Skeletal muscle tissue (tissue), 5 donors: ENCODE data around the gene GPR142. TPM values are rescaled to one million over a fixed set of nuclear protein-coding genes. Genes with fewer than 3 reads are reported as not detected.

Experiments used
- H3K27ac ChIP-seq: one replicate; pipeline ENCODE4 v1.7.0; 2013; ENCODE audit warnings: mild to moderate bottlenecking, low read depth, low read length, inconsistent platforms
- H3K27me3 ChIP-seq, 3 donors: one replicate each; pipeline ENCODE4 v1.7.0; 2013; ENCODE audit warnings: low read length in 3 of 3; ENCODE audit not compliant: control insufficient read depth in 3 of 3, insufficient read depth in 3 of 3
- H3K36me3 ChIP-seq, 3 donors: one replicate each; pipeline ENCODE4 v1.7.0; 2013; ENCODE audit warnings: low read length in 3 of 3; ENCODE audit not compliant: control insufficient read depth in 3 of 3, insufficient read depth in 3 of 3
- H3K4me1 ChIP-seq, 3 donors: one replicate each; pipeline ENCODE4 v1.7.0; 2013; ENCODE audit warnings: low read length in 3 of 3, mild to moderate bottlenecking in 3 of 3; ENCODE audit not compliant: control insufficient read depth in 3 of 3, insufficient read depth in 3 of 3
- H3K4me3 ChIP-seq, 3 donors: one replicate each; pipeline ENCODE4 v1.7.0; 2013; ENCODE audit warnings: low read length in 3 of 3
- H3K9ac ChIP-seq, 3 donors: one replicate each; pipeline ENCODE4 v1.7.0; 2013; ENCODE audit warnings: low read length in 3 of 3, mild to moderate bottlenecking in 3 of 3, moderate library complexity in 2 of 3, low read depth in 1 of 3
- H3K9me3 ChIP-seq, 3 donors: one replicate each; pipeline ENCODE4 v1.7.0; 2013; ENCODE audit warnings: low read length in 3 of 3; ENCODE audit not compliant: control insufficient read depth in 3 of 3
- small RNA-seq: library from RNA; depleted of rRNA; stranded (forward); fragments of <200 nt; gene quantifications from one replicate; pipeline ENCODE3, GENCODE V24; 2014
- total RNA-seq: library from RNA; depleted of rRNA; stranded (reverse); fragments of >200 nt; gene quantifications from one replicate; pipeline ENCODE4 v1.2.3, GENCODE V29; 2014
- donor health status: Osteomylitis.

The GPR142 gene
- total RNA-seq, 1 donor from 2014 or later = not detected

DNA sequence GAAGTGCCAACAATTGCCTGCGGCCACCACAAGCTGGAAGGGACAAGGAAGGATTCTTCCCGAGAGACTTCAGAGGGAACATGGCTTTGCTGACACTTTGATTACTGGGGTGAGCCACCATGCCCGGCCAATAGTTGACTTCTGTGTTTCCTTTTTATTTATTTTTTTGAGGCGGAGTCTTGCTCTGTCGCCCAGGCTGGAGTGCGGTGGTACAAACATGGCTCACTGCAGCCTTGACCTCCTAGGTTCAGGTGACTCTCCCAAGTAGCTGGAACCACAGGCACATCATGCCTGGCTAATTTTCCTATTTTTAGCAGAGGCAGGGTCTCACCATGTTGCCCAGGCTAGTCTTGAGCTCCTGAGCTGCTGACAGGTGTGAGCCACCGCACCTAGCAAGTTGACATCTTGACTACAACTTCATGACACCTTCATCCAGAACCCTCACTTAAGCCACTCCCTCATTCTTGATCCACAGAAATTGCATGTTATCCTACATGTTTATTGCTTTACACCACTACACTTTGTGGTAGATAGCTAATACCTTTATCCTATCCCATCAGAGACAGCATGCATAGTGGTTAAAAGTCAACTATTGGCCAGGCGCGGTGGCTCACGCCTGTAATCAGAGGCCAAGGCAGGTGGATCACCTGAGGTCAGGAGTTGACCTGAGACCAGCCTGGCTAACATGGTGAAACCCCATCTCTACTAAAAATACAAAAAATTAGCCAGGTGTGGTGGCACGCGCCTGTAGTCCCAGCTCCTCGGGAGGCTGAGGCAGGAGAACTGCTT lies 48.5 kb downstream of the GPR142 start:
- no peaks in the 10 kb centered on the region for H3K27me3 ChIP-seq
- no peak overlapping the region for H3K4me3 ChIP-seq
- H3K9ac ChIP-seq = no peak overlapping the region
- peaks cover 6 to 13% (median 8%) of the 10 kb centered on the region in 3 donors for H3K4me1 ChIP-seq
- H3K36me3 ChIP-seq = no peaks in the 10 kb centered on the region
- no peak overlapping the region for H3K27ac ChIP-seq
- H3K9me3 ChIP-seq = no peaks in the 10 kb centered on the region

DNA sequence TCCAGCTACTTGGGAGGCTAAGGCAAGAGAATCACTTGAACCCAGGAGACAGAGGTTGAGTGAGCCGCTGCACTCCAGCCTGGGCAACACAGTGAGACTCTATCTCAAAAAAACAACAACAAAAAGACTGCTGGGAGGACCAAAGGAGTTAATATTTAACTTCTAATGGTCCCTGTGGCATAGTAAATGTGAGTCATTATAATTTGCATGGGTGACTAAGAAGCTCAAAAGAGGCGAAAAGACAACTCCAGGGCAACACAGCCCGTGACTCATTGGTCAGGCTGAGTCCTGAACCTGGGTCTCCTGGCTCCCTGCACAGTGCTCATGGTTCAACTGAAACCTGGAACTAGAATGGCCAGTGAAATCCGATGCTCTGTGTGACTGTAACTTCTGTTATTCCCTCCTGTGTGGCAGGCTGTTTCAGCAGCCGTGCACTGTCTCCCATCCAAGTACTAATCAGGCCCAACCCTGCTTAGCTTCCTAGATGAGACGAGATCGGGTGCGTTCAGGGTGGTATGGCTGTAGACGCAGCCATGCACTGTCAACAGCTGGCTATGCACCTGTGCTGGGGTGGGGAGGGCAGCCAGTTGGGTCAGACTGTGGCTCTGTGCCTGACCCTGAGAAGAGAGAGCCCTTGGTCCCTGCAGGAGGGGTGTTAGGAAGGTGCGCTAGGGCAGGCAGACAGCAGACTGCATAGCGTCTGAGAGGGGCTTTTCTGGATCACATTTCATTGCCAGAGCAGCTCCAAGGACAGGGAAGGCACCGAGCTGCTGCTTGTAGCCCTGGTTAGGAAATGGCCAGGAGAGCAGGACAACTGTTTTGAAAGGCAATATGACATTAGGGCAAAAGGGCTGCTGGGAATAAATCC lies 50.1 kb downstream of the GPR142 start:
- Histone ChIP-seq H3K27me3 (no peaks in the 10 kb centered on the region), H3K27ac (peak overlapping the region; percentile 72), H3K4me3 (peak overlapping the region in 1 of 3 donors; percentile 38), H3K9me3 (no peaks in the 10 kb centered on the region), H3K9ac (peak overlapping the region in 2 of 3 donors; percentile 61 to 64), H3K36me3 (no peaks in the 10 kb centered on the region), H3K4me1 (peaks cover 6 to 13% (median 8%) of the 10 kb centered on the region in 3 donors)

- Histone ChIP-seq H3K4me3 (no peak overlapping the region), H3K9ac (no peak overlapping the region), H3K36me3 (no peaks in the 10 kb centered on the region), H3K27ac (no peak overlapping the region), H3K4me1 (peaks cover 16 to 23% (median 16%) of the 10 kb centered on the region in 3 donors), H3K27me3 (no peaks in the 10 kb centered on the region), H3K9me3 (no peaks in the 10 kb centered on the region)
Measured at GRCh38 chr17:74419928-74420411, 52.7 kb downstream of the GPR142 start.

Small RNA genes lying within 50 kb of the gene (small RNA-seq; reads per million reads assigned to genes)
- gene RNA5SP448 = not detected

Other genes with a start within 250 kb of the GPR142 start
- gene RPL38, start 163.8 kb upstream of the GPR142 start, total RNA-seq = 4,876 TPM
- 34.4 TPM for gene TTYH2, start 153.9 kb upstream of the GPR142 start, total RNA-seq
- gene DNAI2, start 93.3 kb upstream of the GPR142 start, total RNA-seq = not detected
- gene KIF19, start 41.3 kb upstream of the GPR142 start, total RNA-seq = 1.0 TPM
- gene BTBD17, start 5.6 kb upstream of the GPR142 start, total RNA-seq = not detected
- 44.4 TPM for gene GPRC5C, start 64.6 kb downstream of the GPR142 start, total RNA-seq
- gene CD300A, start 99.1 kb downstream of the GPR142 start, total RNA-seq = 1.0 TPM
- not detected for gene CD300LB, start 164.0 kb downstream of the GPR142 start, total RNA-seq
- under 0.01 TPM for gene CD300C, start 178.6 kb downstream of the GPR142 start, total RNA-seq
- not detected for gene CD300H, start 200.0 kb downstream of the GPR142 start, total RNA-seq
- not detected for gene CD300LD, start 224.8 kb downstream of the GPR142 start, total RNA-seq